Liver (tissue), 9 donors: ENCODE measurements around the gene UQCRC2. TPM values are rescaled to one million over a fixed set of nuclear protein-coding genes. Genes with fewer than 3 reads are reported as not detected.

Source experiments
- DNase-seq: peaks from one replicate; pipeline ENCODE4 v3.0.0-alpha.2; 2017; ENCODE audit warnings: low spot score
- H3K27ac ChIP-seq, 2 donors: one replicate each; pipeline ENCODE4 v1.7.0; 2013; ENCODE audit warnings: inconsistent platforms in 2 of 2, low read length in 2 of 2, control low read depth in 1 of 2, low read depth in 1 of 2, mild to moderate bottlenecking in 1 of 2
- H3K27me3 ChIP-seq, 4 donors: one replicate each; pipeline versions ENCODE4 v1.6.1 to v1.7.0; 2013; ENCODE audit warnings: low read length in 3 of 4, inconsistent platforms in 1 of 4, mild to moderate bottlenecking in 1 of 4, moderate library complexity in 1 of 4; ENCODE audit not compliant: control insufficient read depth in 4 of 4, insufficient read depth in 4 of 4
- H3K36me3 ChIP-seq, 4 donors: one replicate each; pipeline versions ENCODE4 v1.6.1 to v1.7.0; 2013; ENCODE audit warnings: low read length in 3 of 4, mild to moderate bottlenecking in 3 of 4, low read depth in 1 of 4, moderate library complexity in 1 of 4; ENCODE audit not compliant: control insufficient read depth in 4 of 4, insufficient read depth in 3 of 4
- H3K4me1 ChIP-seq, 4 donors: one replicate each; pipeline versions ENCODE4 v1.6.1 to v1.7.0; 2013; ENCODE audit warnings: low read length in 3 of 4, mild to moderate bottlenecking in 3 of 4, moderate library complexity in 1 of 4; ENCODE audit not compliant: control insufficient read depth in 4 of 4, insufficient read depth in 4 of 4
- H3K4me3 ChIP-seq, 3 donors: one replicate each; pipeline versions ENCODE4 v1.6.1 to v1.7.0; 2013; ENCODE audit warnings: low read length in 3 of 3, control low read depth in 1 of 3, low read depth in 1 of 3, mild to moderate bottlenecking in 1 of 3
- H3K9ac ChIP-seq, 2 donors: one replicate each; pipeline ENCODE4 v1.7.0; 2013; ENCODE audit warnings: low read length in 2 of 2, mild to moderate bottlenecking in 2 of 2, moderate library complexity in 2 of 2, control low read depth in 1 of 2, low read depth in 1 of 2
- H3K9me3 ChIP-seq, 4 donors: one replicate each; pipeline versions ENCODE4 v1.6.1 to v1.7.0; 2013; ENCODE audit warnings: low read length in 3 of 4; ENCODE audit not compliant: control insufficient read depth in 4 of 4
- EGR1 ChIP-seq, 2 donors: IDR thresholded peaks; 2 replicates each; pipeline ENCODE4 v1.6.1; 2016 to 2018; ENCODE audit warnings: antibody characterized with exemption in 2 of 2, low read depth in 2 of 2
- FOXA1 ChIP-seq: IDR thresholded peaks from 2 replicates; pipeline ENCODE4 v1.6.1; 2016; ENCODE audit warnings: antibody characterized with exemption
- GABPA ChIP-seq, 2 donors: IDR thresholded peaks in 1 of 2; conservative IDR thresholded peaks in 1 of 2; 2 replicates each; pipeline ENCODE4 v1.6.1; 2016; ENCODE audit warnings: antibody characterized with exemption in 2 of 2, mild to moderate bottlenecking in 1 of 2, moderate library complexity in 1 of 2
- HNF4A ChIP-seq, 2 donors: conservative IDR thresholded peaks; 2 replicates each; pipeline ENCODE4 v1.6.1; 2016; ENCODE audit warnings: antibody characterized with exemption in 2 of 2, mild to moderate bottlenecking in 2 of 2
- HNF4G ChIP-seq: IDR thresholded peaks from 2 replicates; pipeline ENCODE4 v1.6.1; 2016; ENCODE audit warnings: antibody characterized with exemption
- NR2F2 ChIP-seq: IDR thresholded peaks from 2 replicates; pipeline ENCODE4 v1.6.1; 2016; ENCODE audit warnings: antibody characterized with exemption
- RAD21 ChIP-seq, 2 donors: IDR thresholded peaks; 2 replicates each; pipeline ENCODE4 v1.6.1; 2016; ENCODE audit warnings: antibody characterized with exemption in 2 of 2, mild to moderate bottlenecking in 2 of 2
- RXRA ChIP-seq, 2 donors: IDR thresholded peaks; 2 replicates each; pipeline ENCODE4 v1.6.1; 2017 to 2018; ENCODE audit warnings: antibody characterized with exemption in 2 of 2, mild to moderate bottlenecking in 1 of 2
- SP1 ChIP-seq: IDR thresholded peaks from 2 replicates; pipeline ENCODE4 v1.6.1; 2018; ENCODE audit warnings: antibody characterized with exemption, mild to moderate bottlenecking
- TAF1 ChIP-seq: conservative IDR thresholded peaks from 2 replicates; pipeline ENCODE4 v1.6.1; 2016; ENCODE audit warnings: antibody characterized with exemption, mild to moderate bottlenecking
- YY1 ChIP-seq: IDR thresholded peaks from 2 replicates; pipeline ENCODE4 v1.6.1; 2016; ENCODE audit warnings: antibody characterized with exemption, mild to moderate bottlenecking
- WGBS: extraction: QIAGEN DNeasy Blood & Tissue Kit; methylation state at CpG from one replicate; pipeline ENCODE4 v1.1.7; 2013; 5-methylcytosine and 5-hydroxymethylcytosine counted together
- polyA plus RNA-seq, 2 donors: library from polyadenylated mRNA; stranded (reverse) in 1 of 2; unstranded in 1 of 2; fragments of 200-250 nt in 1 of 2; fragments of >200 nt in 1 of 2; fragmentation: Nextera tagmentation in 1 of 2; extraction: Ambion mirVana in 1 of 2; gene quantifications; one replicate each; pipeline versions ENCODE4 v1.2.1 to v1.2.3, GENCODE V29; 2013 to 2015
- total RNA-seq, 2 donors: library from RNA; depleted of rRNA; stranded (reverse); fragments of >200 nt; gene quantifications; one replicate each; pipeline ENCODE4 v1.2.3, GENCODE V29; 2014
- TF ChIP-seq, protein P1 (sequence below): IDR thresholded peaks from 2 replicates; pipeline ENCODE4 v1.6.1; 2016; ENCODE audit warnings: antibody characterized with exemption
- TF ChIP-seq, protein P2 (sequence below): fragments of 150-350 bp; IDR thresholded peaks from 2 replicates; pipeline ENCODE4 v1.5.1; 2017; ENCODE audit warnings: improper control_type of control experiment, low read depth, low read length; ENCODE audit not compliant: missing input control
- TF ChIP-seq, protein P3 (sequence below): IDR thresholded peaks from 2 replicates; pipeline ENCODE4 v1.6.1; 2016; ENCODE audit warnings: antibody characterized with exemption, mild to moderate bottlenecking
- TF ChIP-seq, protein P4 (sequence below): IDR thresholded peaks from 2 replicates; pipeline ENCODE4 v1.6.1; 2016; ENCODE audit warnings: antibody characterized with exemption
- TF ChIP-seq, protein P5 (sequence below): IDR thresholded peaks from 2 replicates; pipeline ENCODE4 v1.6.1; 2016; ENCODE audit warnings: antibody characterized with exemption
- donor health status: healthy.
- donor health status: healthy.
- donor health status: healthy.
- donor health status: healthy.
- donor health status: healthy.

Gene UQCRC2
- total and polyA plus RNA-seq, 4 donors, result 88.8 to 164 (median 140) TPM

DNA sequence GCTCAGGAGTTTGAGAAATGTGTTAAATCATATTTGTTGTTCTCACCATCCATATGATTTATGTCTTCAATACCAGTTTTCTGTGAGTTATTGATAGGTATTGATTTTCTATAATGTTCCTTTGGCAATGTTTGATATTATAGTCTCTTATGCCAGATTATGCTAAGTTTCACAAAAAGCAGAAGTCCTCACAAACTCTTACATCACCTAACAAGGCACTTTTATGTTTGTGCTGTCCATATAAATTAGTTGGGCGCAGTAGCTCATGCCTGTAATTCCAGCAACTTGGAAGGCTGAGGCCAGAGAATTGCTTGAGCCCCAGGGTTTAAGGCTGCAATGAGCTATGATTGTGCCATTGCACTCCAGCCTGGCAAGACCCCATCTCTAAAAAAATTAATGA is 12.6 kb upstream of the UQCRC2 start:
- H3K36me3 ChIP-seq, result no peaks in the 10 kb centered on the region
- no peak overlapping the region for H3K27ac ChIP-seq
- no peaks in the 10 kb centered on the region for H3K9me3 ChIP-seq
- H3K27me3 ChIP-seq, result no peaks in the 10 kb centered on the region
- WGBS, result 92% methylated on average over 1 of the region's 1 CpG
- TF ChIP-seq, protein P1, sequence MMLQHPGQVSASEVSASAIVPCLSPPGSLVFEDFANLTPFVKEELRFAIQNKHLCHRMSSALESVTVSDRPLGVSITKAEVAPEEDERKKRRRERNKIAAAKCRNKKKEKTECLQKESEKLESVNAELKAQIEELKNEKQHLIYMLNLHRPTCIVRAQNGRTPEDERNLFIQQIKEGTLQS, result no peak
- TF ChIP-seq, protein P2, sequence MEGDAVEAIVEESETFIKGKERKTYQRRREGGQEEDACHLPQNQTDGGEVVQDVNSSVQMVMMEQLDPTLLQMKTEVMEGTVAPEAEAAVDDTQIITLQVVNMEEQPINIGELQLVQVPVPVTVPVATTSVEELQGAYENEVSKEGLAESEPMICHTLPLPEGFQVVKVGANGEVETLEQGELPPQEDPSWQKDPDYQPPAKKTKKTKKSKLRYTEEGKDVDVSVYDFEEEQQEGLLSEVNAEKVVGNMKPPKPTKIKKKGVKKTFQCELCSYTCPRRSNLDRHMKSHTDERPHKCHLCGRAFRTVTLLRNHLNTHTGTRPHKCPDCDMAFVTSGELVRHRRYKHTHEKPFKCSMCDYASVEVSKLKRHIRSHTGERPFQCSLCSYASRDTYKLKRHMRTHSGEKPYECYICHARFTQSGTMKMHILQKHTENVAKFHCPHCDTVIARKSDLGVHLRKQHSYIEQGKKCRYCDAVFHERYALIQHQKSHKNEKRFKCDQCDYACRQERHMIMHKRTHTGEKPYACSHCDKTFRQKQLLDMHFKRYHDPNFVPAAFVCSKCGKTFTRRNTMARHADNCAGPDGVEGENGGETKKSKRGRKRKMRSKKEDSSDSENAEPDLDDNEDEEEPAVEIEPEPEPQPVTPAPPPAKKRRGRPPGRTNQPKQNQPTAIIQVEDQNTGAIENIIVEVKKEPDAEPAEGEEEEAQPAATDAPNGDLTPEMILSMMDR, result no peak
- TF ChIP-seq RAD21 (IDR thresholded peaks at IDR 0.05) (no peak), EGR1 (IDR thresholded peaks at IDR 0.05; ENCODE audit: low read depth in 2 of 2) (no peak), HNF4G (no peak), HNF4A (conservative IDR thresholded peaks at IDR 0.05) (no peak), FOXA1 (no peak), TAF1 (no peak), RXRA (IDR thresholded peaks at IDR 0.05) (no peak), NR2F2 (no peak), GABPA (IDR thresholded peaks at IDR 0.05 in 1 of 2, conservative IDR thresholded peaks at IDR 0.05 in 1 of 2) (no peak), YY1 (no peak)
- TF ChIP-seq, protein P3, sequence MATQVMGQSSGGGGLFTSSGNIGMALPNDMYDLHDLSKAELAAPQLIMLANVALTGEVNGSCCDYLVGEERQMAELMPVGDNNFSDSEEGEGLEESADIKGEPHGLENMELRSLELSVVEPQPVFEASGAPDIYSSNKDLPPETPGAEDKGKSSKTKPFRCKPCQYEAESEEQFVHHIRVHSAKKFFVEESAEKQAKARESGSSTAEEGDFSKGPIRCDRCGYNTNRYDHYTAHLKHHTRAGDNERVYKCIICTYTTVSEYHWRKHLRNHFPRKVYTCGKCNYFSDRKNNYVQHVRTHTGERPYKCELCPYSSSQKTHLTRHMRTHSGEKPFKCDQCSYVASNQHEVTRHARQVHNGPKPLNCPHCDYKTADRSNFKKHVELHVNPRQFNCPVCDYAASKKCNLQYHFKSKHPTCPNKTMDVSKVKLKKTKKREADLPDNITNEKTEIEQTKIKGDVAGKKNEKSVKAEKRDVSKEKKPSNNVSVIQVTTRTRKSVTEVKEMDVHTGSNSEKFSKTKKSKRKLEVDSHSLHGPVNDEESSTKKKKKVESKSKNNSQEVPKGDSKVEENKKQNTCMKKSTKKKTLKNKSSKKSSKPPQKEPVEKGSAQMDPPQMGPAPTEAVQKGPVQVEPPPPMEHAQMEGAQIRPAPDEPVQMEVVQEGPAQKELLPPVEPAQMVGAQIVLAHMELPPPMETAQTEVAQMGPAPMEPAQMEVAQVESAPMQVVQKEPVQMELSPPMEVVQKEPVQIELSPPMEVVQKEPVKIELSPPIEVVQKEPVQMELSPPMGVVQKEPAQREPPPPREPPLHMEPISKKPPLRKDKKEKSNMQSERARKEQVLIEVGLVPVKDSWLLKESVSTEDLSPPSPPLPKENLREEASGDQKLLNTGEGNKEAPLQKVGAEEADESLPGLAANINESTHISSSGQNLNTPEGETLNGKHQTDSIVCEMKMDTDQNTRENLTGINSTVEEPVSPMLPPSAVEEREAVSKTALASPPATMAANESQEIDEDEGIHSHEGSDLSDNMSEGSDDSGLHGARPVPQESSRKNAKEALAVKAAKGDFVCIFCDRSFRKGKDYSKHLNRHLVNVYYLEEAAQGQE, result no peak
- TF ChIP-seq, protein P4, sequence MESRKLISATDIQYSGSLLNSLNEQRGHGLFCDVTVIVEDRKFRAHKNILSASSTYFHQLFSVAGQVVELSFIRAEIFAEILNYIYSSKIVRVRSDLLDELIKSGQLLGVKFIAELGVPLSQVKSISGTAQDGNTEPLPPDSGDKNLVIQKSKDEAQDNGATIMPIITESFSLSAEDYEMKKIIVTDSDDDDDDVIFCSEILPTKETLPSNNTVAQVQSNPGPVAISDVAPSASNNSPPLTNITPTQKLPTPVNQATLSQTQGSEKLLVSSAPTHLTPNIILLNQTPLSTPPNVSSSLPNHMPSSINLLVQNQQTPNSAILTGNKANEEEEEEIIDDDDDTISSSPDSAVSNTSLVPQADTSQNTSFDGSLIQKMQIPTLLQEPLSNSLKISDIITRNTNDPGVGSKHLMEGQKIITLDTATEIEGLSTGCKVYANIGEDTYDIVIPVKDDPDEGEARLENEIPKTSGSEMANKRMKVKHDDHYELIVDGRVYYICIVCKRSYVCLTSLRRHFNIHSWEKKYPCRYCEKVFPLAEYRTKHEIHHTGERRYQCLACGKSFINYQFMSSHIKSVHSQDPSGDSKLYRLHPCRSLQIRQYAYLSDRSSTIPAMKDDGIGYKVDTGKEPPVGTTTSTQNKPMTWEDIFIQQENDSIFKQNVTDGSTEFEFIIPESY, result no peak
- TF ChIP-seq, protein P5, sequence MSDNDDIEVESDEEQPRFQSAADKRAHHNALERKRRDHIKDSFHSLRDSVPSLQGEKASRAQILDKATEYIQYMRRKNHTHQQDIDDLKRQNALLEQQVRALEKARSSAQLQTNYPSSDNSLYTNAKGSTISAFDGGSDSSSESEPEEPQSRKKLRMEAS, result no peak
- H3K9ac ChIP-seq, result no peak overlapping the region
- no peak overlapping the region for H3K4me3 ChIP-seq
- DNase-seq, result no peak
- H3K4me1 ChIP-seq, result no peaks in the 10 kb centered on the region

DNA sequence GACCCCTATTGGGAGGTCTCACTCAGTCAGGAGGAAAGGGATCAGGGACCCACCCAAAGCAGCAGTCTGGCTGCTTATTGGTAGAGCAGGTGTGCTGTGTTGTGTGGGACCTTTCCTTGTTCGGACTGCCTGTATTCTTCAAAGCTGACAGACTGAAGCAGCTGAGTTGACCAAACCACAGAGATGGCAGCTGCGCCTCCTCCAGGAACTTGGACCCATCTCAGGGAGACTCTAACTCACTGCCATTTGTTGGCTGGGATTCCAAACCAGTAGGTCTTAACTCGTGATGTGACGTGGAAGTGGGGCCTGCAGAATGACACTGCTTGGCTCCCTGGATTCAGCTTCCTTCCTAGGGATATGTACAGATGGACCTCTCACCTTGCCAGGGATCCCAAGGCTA is 9.6 kb upstream of the UQCRC2 start:
- Histone ChIP-seq H3K4me3 (no peak overlapping the region), H3K27me3 (no peaks in the 10 kb centered on the region), H3K27ac (no peak overlapping the region), H3K36me3 (no peaks in the 10 kb centered on the region), H3K9ac (no peak overlapping the region), H3K4me1 (peaks cover 0 to 9% (median 3%) of the 10 kb centered on the region in 4 donors), H3K9me3 (no peaks in the 10 kb centered on the region)
- no peak for DNase-seq
- TF ChIP-seq RAD21 (IDR thresholded peaks at IDR 0.05), result no peak
- TF ChIP-seq, protein P1, result no peak
- TF ChIP-seq RXRA (IDR thresholded peaks at IDR 0.05), result no peak
- no peak for TF ChIP-seq NR2F2
- no peak for TF ChIP-seq SP1
- TF ChIP-seq FOXA1, result no peak
- TF ChIP-seq, protein P3, result no peak
- no peak for TF ChIP-seq EGR1 (IDR thresholded peaks at IDR 0.05; ENCODE audit: low read depth in 2 of 2)
- TF ChIP-seq HNF4A (conservative IDR thresholded peaks at IDR 0.05), result no peak
- TF ChIP-seq YY1, result no peak
- 95% methylated on average over 4 of the region's 4 CpGs for WGBS
